NCI-H2081 (cell line): ENCODE data around the gene SCN5A.

ENCODE experiments used
- DNase-seq, 2 experiments: peaks; one replicate each; lab custom pipeline; 2025; lab: John Stamatoyannopoulos, UW

The SCN5A gene

DNA sequence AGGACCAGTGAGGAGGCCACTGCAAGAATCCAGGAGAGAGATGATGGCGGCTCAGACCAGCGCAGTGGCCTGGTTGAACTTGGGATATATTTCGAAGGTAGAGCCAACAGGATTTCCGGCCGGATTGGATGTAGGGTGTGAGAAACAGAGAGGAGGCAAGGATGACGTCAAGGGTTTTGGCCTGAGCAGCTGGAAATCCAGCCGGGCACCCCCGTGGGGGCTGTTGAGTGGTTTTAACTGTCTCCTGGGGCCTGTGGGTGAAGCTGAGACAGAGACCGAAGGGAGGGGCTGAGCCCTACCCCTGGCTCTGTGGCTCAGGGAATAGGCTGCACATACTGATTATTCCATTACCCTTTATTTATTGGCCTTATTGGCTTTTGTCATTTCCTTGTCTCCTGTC lies 107.7 kb downstream of the SCN5A start:
- DNase-seq = peak in 1 of 2 experiments; percentile 6

DNA sequence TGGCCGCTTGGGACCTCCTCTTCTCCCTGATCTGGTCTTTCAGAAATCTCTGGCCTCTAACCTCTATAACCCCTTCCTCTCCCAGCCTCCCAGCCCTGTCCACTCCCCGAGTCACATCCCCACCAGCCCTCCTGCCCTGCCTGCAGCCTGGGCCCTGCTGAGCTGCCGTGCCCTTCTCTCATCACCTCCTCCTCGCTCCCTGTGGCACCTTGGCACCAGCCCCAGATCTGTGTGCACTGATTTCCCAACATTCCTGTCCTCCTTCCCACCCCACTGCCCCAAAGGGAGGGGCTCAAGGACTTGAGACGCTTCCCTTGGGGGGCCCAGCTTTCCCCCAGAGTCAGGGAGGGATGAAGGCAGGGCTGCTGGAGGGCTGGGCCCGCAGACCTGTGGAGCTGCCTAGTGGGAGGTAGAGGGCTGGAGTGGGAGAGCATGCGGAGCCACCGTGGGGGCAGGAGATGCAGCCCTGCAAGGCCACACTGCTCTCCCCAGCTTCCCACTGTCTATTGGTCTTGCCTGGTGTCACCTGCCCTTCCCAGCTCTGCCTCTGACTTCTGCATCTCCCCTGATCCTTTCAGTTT lies 110.6 kb downstream of the SCN5A start:
- no peak for DNase-seq

DNA sequence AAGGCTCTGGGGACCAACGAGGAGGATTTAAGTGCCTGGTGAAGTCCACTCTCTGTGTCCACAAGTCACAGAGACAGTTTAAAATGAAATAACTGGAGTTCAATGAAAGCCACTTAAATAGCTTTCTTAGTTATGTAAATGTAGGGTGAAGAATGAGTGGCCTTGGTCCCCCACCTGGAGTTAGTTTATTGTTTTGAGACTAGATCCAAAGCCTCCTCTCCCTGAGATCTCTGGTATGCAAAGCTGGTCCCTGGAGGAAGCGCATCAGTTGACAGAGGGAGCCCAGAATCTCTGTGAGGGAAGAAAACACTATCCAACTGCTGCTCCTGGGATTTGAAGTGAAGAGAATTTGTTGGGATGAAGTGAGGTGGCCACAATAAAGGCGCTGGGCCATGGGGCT lies 112.8 kb downstream of the SCN5A start:
- no peak for DNase-seq

DNA sequence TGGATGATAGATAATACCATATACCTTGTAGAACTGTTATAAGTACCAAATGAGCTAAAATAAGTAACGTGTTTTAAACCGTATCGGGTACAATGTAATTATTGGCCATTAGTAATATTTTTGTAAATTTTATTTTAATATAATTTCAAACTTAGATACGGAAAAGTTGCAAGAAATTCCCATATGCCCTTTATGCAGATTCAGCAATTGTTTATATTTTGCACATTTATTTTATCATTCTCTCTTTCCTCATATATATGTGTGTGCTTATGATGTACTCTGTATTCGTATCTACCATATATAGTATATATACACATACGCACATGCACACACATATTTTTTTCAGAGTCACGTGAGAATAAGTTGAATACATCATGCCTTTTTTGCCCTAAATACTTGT lies 114.9 kb downstream of the SCN5A start:
- DNase-seq = no peak

DNA sequence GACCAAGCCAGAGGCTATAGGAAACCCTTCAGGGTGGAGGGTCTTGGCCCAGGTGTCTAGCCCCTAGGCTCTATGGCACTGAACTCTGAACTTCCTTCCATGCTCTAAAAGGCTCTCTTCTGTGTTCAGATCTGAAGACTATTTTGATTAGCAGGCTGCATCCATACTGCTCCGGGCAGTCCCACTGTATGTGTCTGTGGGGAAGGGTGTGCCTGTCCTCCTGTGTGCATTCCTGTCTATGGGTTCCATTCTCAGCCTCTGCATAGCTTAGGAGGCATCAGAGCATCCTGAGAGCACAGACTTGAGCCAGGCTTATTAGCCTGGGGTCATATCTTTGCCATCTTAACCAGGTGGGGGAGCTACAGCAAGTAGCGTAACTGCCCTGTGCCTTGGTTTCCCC lies 115.3 kb downstream of the SCN5A start:
- DNase-seq = no peak

DNA sequence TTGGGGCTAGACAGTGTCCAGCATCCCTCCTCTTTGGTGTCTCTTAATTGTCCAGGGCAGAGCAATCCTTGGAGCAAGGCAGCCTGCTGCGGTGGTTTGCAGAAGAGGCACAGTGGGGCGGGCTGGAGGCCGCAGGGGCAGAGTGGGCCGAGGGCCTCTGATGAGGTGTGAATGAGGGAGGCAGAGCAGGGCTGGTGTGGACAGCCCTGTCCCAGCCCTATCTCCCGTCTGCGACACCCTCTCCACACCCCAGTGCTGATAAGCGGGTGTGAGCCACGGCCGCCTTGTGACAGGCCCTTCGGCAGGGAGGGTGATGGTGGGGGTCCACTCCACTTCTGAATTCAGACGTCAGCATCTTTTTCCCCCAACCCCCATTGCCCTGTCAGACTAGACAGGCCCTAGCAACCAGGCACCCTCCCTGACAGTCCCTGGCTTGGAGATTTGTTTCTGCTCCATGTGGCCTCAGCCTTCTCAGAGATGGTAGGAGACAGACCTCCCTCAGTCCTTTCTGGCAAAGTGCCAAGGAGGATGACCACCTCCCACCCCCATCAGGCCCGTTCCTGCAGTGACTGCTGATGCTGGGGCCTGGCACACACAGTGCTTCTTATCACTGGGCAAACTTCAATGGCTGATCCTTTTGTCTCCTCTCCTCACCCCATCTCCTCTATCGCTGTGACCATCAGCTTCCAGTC lies 116.1 kb downstream of the SCN5A start:
- DNase-seq = no peak

DNA sequence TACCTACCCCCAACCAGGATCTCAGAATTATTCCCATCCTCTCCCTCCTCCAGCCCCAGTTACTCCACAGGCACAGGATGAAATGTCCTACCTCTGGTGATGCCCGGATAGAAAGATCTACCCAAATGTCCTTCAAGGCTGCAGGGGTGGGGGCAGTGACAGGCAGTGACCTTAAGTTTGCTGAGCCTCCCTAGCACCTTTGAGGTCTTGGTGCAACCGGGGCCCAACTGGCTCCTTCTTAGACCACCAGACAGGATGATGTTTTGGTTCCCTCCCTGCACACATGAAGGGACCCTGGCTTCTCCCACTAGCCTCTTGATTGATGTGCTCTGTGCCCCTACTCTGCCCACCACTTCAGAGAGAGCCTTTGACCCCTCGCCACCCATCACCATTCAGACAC lies 117.0 kb downstream of the SCN5A start:
- DNase-seq = no peak

DNA sequence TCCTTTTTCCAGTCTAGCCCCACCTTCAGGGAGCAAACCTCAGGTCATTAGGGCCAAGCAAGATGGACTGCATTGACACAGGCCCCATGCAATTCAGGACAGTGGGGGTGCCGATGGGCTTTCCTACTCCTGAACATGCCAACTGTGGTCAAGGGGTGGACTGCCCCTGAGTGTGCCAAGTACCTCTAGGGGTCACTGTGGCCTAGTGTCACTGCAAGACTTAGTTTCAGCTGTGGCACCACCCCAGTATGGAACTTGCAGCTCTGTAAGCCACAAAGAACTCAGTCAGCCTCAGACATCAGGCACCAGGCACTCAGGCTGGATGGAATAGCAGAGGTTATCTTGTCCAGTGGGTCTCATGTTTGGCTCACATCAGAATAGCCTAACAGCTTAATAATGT lies 121.0 kb downstream of the SCN5A start:
- DNase-seq = no peak

DNA sequence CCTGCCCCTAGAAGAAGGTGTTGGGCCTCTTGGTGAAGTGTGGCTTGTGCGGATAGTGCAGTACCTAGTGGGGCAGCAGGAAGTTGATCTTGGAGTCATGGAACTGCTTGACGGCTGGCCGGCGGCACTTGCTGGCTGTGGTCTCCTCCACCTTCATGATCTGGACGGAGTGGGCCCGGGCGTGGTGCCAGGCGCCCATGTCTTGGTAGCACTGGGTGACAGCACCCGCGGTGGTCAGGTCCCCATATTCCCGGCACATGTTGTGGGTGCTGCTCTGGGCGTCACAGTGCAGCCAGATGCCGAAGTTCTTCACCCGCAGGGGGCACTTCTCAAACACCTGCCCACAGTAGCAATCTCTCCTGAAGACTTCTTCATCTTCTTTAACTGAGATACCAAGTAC lies 122.7 kb downstream of the SCN5A start:
- no peak for DNase-seq

DNA sequence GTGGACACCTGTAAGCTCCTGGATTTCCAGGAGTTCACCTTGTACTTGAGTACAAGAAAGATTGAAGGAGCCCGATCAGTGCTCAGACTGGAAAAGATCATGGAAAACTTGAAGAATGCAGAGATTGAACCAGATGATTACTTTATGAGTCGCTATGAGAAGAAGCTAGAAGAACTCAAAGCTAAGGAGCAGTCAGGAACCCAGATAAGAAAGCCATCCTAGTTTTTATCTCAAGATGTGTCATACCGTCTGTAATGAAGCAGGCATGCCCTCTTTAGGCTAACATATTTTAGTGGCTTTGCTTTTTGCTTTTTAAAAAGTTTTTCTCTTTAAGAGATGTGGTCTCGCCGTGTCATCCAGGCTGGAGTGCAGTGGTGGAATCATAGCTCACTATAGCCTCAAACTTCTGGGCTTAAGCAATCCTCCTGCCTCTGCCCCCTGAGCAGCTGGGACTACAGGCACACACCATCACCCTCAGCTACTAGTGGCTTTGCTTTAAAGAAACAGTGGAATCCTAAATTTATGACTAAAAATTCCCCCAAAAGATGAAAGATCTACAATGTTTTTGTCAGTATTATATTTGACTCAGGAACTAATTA lies 125.2 kb downstream of the SCN5A start:
- no peak for DNase-seq

DNA sequence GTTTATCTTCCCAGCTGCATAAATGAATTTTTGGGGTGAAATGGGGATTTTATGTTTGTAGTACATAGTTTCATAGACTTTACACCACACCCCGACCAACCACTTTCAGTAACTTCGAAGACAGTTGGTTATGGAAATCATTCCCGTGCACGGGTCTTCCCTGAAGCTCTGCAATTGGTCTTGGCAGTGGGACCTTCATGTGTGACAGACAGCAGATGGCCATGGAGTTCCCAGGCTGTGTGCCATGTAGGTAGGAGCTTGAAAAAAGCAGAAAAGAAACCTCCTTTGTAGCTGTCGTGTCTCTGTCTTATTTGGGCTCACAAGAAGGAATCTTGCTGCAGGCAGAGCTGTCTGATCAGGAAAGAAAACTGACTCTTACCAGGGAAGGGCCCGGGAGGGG lies 127.5 kb downstream of the SCN5A start:
- no peak for DNase-seq

DNA sequence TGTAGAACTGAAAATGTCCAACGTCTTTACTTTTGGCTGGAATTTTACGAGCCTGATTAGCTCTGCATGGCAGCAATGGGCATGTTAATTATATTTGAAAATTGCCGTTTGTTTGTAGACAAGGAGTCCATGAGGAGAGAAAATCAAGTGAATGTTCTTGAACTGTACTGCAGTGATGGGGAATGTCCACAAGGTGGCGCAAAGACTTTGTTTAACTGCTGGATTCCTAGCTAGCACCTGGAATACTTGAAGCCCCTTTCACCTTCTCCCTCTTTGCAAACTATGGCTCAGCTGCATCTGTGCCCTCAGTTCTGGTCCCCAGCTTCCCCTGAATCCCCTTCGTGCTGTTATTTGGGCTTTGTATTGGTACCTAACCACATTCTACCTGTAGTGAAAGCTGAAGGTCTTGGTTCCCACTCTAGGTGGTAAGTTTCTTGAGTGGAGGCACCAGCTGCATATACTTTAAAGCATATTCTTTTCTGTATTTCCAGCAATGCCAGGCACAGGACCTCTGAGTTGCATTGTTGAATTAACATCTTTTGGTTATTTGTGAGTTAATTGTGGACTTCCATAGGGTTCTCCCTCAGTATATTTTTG lies 128.0 kb downstream of the SCN5A start:
- peak; percentile 72 to 74 for DNase-seq

DNA sequence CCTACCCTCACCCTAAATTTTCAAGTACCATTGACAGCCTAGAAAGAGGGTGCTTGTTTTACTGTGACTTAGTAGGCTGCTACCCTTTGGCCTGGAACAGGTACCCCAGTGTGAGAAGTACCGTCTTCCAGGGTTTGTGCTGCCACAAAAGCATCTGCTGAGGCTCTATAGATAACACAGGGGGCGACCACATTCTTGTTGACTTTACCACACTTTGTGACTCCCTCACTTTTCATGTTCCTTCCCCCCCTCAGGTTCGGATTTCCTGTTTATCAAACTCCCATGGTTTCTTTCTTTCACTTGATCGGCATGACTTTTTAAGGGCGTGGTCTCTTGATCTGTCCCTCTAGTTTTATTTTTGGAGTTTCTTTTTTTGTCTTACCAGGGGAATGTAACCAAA lies 129.8 kb downstream of the SCN5A start:
- no peak for DNase-seq

DNA sequence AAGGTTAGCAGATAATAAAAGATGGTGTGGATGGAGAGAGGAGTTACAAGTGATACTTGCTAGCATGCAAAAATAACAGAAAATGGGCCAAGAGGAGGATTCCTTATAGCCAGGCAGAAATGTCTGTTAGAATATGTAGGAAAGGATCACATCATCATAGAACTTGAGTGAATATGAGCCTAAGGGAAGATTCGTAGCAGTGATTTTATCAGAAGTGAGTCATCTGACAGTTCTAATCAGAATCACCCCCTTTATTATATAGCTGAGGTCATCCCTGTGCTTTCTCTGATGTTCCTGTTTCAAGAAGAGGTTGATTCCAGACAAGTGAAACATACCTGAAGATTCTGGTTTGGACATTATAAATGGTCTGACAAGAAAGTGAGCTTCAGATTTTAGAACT lies 130.5 kb downstream of the SCN5A start:
- no peak for DNase-seq

DNA sequence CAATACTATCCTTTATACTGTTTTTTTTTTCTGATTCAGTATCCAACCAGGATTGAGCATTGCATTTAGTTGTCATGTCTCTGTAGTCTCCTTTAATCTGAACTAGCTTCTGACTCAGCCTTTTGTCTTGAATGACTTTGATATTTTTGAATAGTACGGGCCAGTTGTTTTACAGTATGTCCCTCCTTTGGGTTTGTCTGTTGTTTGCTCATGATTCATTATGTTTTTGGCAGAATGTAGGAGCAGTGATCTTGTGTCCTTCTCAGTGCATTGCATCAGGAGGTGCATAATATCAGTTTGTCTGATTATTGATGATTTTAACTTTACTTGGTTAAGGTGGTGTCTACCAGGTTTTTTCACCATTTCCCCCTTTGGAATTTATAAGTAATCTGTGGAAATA lies 132.8 kb downstream of the SCN5A start:
- DNase-seq = no peak

DNA sequence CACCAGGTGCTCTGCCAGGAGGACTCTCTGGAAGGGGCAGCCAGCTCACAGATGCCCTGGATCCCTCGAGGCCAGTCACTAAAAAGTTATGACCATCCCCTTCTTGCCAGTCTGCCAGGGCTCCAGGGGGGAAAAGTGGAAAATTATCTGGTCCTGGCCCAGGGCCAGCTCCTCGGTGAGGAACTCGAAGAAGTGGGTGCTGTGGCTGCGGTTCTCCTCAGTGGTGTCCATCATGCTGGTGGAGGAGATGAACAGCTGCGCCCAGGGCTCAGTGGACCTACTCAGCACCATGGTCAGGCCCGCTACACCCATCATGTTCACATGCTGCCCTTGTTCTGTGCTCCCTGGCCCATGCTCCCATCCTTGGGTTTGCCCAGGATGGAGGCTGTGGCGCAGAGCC lies 134.1 kb downstream of the SCN5A start:
- DNase-seq = no peak

DNA sequence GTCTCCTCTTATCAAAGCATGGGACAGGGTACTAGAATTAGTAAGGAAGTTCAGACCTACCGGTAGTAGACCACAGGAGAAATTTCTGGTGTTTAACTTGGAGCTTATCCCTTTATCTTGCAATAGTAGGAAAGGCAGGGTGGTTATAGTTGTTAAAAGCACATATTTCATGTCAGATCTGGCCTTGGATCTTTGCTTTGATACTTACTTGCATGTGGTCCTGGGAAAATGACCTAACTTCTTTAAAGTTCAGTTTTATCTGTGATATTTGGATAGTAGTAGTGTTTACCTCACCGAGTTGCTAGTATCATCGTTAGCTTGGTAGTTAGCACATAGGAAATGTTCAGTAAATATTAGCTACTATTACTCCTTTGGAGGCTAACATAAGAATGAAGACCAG lies 137.9 kb downstream of the SCN5A start:
- DNase-seq = no peak

DNA sequence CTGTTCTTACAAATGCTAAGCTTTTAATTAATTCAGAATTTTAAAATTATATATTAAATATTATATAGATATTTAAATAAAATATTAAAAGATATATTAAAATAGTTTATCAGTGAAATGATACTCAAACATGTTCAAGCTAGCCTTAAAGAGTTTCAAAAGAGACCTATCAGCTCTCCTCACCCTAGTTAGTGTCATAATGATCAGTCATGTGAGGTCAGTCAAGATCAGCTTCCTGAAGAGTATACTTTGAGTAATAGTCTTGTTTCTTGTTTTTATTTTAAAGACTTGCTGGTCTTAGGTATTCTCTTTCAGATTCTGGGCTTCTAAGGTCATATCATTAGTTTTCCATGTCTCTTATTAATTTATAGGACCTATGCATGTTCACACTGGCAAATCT lies 138.9 kb downstream of the SCN5A start:
- DNase-seq = no peak

DNA sequence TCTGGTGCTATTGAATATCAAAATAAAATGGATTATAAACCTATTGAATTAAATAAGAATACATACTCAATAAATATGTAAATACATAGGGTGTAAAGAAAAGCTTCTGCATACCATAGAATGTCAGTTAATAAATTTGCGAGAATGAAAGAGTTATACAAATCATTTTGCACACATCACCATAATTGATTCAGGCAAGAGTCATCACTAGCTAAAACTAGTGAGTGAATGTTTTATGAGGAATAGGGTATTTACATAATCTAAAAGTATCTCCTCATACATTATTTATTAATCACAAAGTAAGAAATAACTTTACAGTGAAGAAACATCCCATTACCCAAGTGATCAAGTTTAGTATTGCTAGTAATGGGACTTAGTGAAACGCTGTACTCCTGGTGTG lies 139.8 kb downstream of the SCN5A start:
- no peak for DNase-seq

DNA sequence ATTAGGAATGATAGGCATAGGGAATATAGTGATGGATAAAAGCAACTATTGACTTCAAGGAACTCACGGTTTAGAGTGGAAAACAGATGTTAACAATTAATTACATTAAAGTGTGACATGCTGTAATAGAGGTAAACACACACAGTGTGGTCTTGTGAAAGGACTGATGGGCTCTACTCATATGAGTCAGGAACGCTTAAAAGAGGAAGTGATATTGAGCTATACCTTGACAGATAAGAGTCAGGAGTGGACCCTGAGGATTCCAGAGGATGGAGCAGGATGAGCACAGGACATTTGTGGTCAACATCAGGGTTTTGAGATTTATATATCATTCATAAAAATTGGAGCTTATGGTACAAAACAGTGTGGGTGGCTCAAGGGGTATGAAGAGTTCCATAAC lies 142.4 kb downstream of the SCN5A start:
- DNase-seq = no peak

DNA sequence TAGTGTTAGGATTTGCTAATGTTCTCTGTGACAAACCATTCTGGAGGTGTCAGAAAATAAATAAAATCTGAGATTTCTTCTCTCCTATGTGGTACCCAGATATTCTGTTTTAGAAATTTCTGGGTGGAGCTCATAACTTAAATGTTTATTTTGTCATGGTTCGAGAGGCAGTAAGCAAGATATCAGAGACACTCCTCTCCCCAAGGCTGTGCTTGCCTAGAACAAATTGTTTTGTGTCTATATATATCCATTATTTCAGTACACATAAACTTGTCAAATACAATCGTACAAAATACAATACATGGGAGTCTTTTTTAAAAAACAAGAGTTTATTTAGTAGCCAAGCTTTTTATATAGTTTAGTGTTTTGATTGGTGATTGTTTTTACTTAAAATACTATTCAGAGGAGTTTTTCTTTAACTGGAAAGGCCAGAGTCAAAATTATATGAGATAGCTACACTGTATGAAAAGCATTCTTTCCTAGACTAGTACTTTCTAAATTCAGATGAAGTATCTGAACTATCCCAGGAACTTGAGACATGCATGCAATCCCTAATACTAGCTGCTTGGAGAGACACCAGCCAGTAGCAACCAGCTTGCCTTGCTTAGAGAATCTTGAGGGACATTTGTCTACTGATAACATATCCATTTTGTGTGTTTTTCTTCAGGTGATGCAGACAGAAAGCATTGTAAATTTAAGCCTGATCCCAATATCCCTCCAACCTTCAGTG lies 148.6 kb downstream of the SCN5A start:
- no peak for DNase-seq
